Measurements from ENCODE around the gene EVI5.

Gene EVI5

DNA sequence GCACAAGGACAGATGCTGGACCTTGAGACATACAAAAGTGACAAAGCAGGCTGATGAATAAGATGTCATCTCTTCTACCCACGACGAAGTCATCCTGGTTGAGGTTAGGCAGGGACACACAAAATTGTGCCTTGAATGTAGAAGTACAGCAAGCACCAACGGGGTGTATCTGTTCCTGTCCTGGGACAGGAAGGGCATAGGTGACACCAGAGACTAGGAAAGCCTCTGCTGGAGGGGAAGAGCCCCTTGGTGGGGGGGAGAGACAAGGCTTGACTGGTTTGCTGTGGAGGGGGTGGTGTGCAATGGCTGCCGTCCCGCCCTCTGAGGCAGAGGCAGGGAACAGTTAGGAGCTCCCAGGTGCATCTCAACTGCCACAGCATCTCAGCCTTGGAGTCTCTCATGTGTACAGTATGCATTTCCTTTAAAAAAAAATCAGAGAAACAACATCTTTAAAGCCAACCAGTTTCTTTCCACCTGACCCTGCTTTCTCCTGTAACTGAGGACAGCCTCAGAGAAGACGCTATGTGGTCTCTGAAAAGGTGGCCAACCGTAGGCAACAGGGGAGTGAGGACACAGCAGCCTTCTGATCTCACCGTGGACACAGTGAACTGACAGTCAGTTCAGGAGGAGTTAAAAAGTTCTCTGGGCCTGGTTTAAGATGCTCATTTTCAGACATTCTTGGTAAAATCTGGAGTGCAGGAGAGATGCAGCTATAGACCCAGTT is 280.5 kb downstream of the EVI5 start:
- TF ChIP-seq, protein P1, sequence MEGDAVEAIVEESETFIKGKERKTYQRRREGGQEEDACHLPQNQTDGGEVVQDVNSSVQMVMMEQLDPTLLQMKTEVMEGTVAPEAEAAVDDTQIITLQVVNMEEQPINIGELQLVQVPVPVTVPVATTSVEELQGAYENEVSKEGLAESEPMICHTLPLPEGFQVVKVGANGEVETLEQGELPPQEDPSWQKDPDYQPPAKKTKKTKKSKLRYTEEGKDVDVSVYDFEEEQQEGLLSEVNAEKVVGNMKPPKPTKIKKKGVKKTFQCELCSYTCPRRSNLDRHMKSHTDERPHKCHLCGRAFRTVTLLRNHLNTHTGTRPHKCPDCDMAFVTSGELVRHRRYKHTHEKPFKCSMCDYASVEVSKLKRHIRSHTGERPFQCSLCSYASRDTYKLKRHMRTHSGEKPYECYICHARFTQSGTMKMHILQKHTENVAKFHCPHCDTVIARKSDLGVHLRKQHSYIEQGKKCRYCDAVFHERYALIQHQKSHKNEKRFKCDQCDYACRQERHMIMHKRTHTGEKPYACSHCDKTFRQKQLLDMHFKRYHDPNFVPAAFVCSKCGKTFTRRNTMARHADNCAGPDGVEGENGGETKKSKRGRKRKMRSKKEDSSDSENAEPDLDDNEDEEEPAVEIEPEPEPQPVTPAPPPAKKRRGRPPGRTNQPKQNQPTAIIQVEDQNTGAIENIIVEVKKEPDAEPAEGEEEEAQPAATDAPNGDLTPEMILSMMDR (IDR thresholded peaks at IDR 0.05) = no peak
- no peaks in the 10 kb centered on the region for H3K9me3 ChIP-seq (ENCODE audit: control insufficient read depth, low read length)
- H3K27me3 ChIP-seq (ENCODE audit: control insufficient read depth, insufficient read depth, low read length) = no peaks in the 10 kb centered on the region
- H3K4me1 ChIP-seq = no peaks in the 10 kb centered on the region
- H3K36me3 ChIP-seq (ENCODE audit: control insufficient read depth, insufficient read depth, low read length) = no peaks in the 10 kb centered on the region
- no peak overlapping the region for H2AFZ ChIP-seq
- no peak overlapping the region for H3K4me3 ChIP-seq (ENCODE audit: low read depth, low read length)
- H3K4me2 ChIP-seq (ENCODE audit: low read length) = no peak overlapping the region
- H3K9ac ChIP-seq = no peak overlapping the region
- H3K79me2 ChIP-seq = no peaks in the 10 kb centered on the region
- H3K27ac ChIP-seq = no peak overlapping the region

DNA sequence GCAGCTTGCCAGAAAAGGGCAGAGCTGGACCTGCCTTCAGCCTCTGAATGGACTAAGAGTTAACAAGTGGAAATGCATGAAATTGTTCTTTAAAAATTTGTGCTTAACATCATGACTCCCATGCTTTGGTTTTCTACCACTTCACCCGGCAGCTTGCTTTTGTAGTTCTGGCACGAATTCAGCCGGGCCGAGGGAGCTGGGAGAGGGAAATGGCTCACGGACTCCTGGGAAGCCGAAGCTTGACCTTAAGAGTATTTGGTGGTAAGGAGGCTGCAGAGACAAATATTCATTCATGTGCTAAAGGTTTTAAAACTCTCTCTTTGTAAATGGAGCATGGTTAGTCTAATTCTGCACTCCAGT is 281.0 kb downstream of the EVI5 start:
- H3K27ac ChIP-seq = no peak overlapping the region
- H3K9ac ChIP-seq = no peak overlapping the region
- H3K36me3 ChIP-seq (ENCODE audit: control insufficient read depth, insufficient read depth, low read length) = no peaks in the 10 kb centered on the region
- no peak overlapping the region for H2AFZ ChIP-seq
- H3K9me3 ChIP-seq (ENCODE audit: control insufficient read depth, low read length) = no peaks in the 10 kb centered on the region
- H3K4me1 ChIP-seq = no peaks in the 10 kb centered on the region
- H3K27me3 ChIP-seq (ENCODE audit: control insufficient read depth, insufficient read depth, low read length) = no peaks in the 10 kb centered on the region
- H3K79me2 ChIP-seq = no peaks in the 10 kb centered on the region
- H3K4me2 ChIP-seq (ENCODE audit: low read length) = no peak overlapping the region
- no peak overlapping the region for H3K4me3 ChIP-seq (ENCODE audit: low read depth, low read length)
- TF ChIP-seq, protein P1 (IDR thresholded peaks at IDR 0.05) = no peak

DNA sequence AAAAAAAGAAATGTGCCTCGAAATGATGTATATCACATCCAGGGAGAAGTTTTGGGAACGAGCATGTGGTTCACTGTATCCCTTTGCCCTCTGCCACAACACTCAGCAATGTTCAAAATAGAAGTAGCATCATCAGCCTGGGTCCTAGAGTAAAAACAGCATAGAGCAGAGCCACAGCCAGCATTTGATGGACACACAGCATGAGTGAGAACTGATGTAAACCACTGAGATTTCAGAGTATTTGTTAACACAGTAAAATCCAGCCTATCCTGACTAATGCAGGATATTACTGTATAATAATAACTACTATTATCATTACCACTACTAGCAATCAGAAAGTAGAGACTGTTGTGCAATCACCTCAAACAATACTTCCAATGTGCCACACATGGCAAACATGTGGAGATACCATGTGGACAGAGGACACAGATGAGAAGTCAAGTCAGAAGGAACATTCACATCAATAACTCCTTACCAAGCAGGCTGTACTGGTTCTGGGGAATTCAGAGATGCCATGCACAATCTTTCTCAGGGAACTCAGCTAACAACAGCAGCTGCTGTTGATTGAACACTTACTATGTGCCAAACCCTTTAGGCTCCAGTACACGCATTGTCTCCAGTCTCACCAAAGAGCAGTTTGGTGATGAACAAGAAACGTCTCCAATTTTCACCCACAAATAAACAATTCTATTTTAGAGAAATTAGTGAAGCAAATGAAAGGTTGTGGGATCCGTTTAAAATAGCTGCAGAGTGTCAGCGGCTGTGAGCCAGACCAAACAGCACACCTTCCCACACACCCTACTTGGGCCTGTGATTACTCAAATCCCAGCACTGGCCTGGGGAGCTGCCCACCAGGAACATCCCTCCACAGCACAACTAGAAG is 281.6 kb downstream of the EVI5 start:
- no peak overlapping the region for H3K9ac ChIP-seq
- TF ChIP-seq, protein P1 (IDR thresholded peaks at IDR 0.05) = no peak
- H3K4me1 ChIP-seq = no peaks in the 10 kb centered on the region
- no peaks in the 10 kb centered on the region for H3K27me3 ChIP-seq (ENCODE audit: control insufficient read depth, insufficient read depth, low read length)
- H3K27ac ChIP-seq = no peak overlapping the region
- no peaks in the 10 kb centered on the region for H3K9me3 ChIP-seq (ENCODE audit: control insufficient read depth, low read length)
- H3K79me2 ChIP-seq = no peaks in the 10 kb centered on the region
- H3K4me2 ChIP-seq (ENCODE audit: low read length) = no peak overlapping the region
- no peaks in the 10 kb centered on the region for H3K36me3 ChIP-seq (ENCODE audit: control insufficient read depth, insufficient read depth, low read length)
- no peak overlapping the region for H2AFZ ChIP-seq
- H3K4me3 ChIP-seq (ENCODE audit: low read depth, low read length) = no peak overlapping the region

DNA sequence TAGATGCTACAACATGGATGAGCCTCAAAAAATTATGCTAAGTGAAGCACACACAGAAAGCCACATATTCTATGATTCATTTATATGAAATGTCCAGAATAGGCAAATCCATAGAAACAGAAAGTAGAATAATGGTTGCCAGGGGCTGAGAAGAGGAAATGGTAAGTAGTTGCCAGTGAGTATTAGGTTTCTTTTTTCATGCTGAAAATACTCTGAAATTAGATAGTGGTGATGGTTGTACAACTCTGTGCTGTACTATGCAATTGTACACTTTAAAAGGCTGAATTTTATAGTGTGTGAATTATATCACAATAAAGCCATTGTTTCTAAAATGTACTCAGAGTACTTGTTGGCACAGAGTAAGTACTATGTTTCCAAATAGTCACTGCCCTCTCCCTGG is 282.7 kb downstream of the EVI5 start:
- no peak overlapping the region for H3K4me3 ChIP-seq (ENCODE audit: low read depth, low read length)
- H3K9me3 ChIP-seq (ENCODE audit: control insufficient read depth, low read length) = no peaks in the 10 kb centered on the region
- no peaks in the 10 kb centered on the region for H3K4me1 ChIP-seq
- no peak overlapping the region for H3K4me2 ChIP-seq (ENCODE audit: low read length)
- TF ChIP-seq, protein P1 (IDR thresholded peaks at IDR 0.05) = no peak
- no peak overlapping the region for H3K27ac ChIP-seq
- H3K36me3 ChIP-seq (ENCODE audit: control insufficient read depth, insufficient read depth, low read length) = no peaks in the 10 kb centered on the region
- no peaks in the 10 kb centered on the region for H3K27me3 ChIP-seq (ENCODE audit: control insufficient read depth, insufficient read depth, low read length)
- H2AFZ ChIP-seq = no peak overlapping the region
- no peaks in the 10 kb centered on the region for H3K79me2 ChIP-seq
- H3K9ac ChIP-seq = no peak overlapping the region
